NCI-H2171 treated with DMSO at 0.1 percent for 48 hours (cell line): Measurements from ENCODE around the gene RNF32.

Experiments used
- DNase-seq: peaks from one replicate; lab custom pipeline; 2025; lab: John Stamatoyannopoulos, UW

The RNF32 gene

DNA sequence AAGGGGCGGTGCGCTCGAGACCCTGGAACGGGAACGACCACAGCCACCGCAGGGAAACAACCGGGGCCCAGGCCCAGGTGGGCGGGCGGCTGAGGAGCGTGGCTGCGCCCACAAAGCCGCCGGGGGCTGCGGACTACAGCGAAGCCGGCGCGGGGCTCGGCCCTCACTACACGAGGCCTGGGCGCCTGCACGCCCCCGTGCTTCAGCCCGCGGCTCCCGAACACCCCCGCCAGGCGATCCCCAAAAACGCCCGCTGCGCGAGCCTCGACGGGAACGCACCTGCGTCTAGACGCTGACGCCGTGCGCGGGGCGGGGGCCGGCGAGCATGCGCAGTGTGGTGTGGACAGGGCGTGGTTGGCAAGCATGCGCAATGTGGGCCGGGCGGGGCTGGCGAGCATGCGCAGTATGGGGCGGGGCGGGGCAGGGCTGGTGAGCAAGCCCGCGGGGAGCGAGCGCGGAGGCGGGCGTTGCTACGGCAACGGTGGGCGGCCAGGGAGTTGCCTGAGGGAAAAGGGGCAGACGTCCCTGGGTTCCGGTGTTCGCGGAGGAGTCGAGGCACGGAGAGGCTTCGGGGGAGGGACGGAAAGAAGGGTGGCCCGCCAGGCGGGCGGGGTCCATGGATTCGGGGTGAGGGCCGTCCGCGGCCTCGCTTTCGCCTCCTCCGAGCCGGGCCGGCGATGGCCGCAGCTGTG lies at the start of gene RNF32:
Gene RNF32, plus strand, starts transcription at position 518 of the 692 bp plus-strand sequence. CDS start 3,104 bp downstream, outside the sequence.
- DNase-seq = peak; percentile 91

DNA sequence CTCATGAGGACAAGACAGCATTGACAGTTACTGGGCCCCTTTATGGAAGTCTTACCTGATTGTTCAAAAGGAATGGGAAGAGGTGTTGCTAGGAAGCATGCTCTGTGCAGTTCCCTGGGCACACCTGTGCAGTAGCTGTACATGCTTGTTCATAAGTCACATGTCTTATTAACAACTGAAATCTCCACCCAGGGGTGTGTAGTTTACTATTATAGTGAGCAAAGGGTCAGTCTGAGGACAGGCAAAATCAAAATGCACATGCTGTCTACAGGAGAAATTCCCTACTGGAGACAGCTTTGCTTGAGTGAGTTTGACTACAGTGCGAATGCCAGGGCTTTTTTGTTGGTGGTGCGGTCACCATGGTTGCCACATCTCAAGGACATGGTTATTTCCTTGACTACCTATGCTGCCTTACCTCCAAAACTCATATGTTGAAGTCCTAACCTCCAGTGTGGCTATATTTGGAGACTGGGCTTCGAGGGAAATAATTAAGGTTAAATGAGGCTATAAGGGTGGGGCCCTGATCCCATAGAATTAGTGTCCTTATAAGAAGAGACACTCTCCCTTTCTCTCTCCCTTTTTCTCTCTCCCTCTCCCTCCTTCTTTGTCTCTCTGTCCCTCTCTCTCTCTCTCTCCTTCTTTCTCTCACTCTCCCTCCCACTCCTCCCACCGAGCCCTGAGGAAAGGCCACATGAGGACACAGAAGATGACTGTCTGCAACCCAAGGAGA lies 48.3 kb upstream of the RNF32 start:
- no peak for DNase-seq

- DNase-seq = no peak
Measured at GRCh38 chr7:156594283-156595080, 46.1 kb upstream of the RNF32 start.

GRCh38 chr7:156600496-156600895 lies 40.1 kb upstream of the RNF32 start:
- DNase-seq = no peak

- DNase-seq = no peak
Measured at GRCh38 chr7:156602283-156602682, 38.3 kb upstream of the RNF32 start.

GRCh38 chr7:156603011-156603410 lies 37.6 kb upstream of the RNF32 start:
- no peak for DNase-seq

GRCh38 chr7:156603629-156604028 lies 36.9 kb upstream of the RNF32 start:
- no peak for DNase-seq

GRCh38 chr7:156604311-156604710 lies 36.3 kb upstream of the RNF32 start:
- DNase-seq = no peak

DNA sequence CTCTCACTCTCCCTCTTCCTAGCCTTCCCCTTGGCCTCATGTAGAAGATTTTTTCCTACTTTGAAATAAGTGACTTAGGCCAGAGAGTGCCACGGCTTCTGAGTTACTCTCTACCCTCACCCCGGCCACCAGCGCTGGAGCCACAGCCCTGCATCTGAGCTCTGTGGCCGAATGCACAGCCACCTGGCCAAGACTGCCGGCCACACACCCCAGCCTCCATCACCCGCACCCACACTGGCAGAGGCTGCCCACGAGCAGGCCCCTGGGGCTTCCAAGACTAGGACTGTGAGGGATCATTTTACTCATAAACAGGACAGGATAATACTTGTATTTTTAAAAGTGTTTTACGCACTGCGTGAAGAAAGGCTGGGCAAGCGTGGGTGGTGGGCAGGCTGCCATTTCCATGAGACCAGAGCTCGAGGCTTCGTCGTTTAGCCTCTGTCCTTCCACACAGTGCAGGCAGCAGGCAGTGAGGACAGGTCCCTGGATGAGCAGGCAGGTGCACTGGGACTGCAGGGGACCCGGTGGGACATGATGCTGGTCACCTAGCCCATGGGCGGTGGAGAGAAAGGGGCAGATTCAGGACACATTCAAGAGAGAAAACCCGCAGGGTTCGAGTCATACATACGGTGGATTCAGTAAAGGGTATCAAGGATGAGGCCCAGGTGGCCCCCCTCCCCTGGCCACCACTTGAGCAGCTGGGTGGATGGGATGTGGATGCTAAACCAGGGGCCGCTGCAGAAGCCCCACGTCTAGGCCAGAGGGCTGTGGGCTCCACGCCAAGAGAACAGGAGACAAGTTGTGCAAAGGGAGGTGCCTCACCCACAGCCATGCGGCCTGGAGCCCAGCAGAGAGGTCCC lies 35.5 kb upstream of the RNF32 start:
- no peak for DNase-seq

GRCh38 chr7:156606135-156606534 lies 34.4 kb upstream of the RNF32 start:
- DNase-seq = no peak

DNA sequence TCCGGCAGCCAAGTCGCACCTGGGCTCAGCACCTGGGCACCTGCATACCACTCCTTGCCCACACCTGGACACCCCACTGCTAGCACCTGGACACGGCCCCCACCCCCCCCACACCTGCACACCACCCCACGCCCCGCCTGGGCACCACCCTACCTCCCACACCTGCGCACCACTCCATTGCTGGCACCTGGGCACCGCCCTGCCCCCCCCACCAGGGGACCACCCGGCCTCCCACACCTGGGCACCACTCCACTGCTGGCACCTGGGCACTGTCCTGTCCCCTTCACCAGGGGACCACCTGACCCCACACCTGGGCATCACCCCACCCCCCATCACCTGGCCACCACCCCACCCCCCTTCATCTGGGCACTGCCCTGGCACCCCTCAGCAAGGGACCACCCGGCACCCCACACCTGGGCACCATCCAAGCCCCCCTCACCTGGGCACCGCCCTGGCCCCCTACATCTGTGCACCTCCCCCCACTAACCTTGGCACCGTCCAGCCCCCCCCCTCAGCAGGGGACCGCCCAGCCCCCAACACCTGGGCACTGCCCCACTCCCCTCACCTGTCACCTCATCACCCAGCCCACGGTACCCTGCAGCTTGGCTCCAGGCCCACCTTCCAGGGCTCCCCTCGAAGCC lies 33.8 kb upstream of the RNF32 start:
- no peak for DNase-seq

- DNase-seq = no peak
Measured at GRCh38 chr7:156607332-156608172, 33.0 kb upstream of the RNF32 start.

DNA sequence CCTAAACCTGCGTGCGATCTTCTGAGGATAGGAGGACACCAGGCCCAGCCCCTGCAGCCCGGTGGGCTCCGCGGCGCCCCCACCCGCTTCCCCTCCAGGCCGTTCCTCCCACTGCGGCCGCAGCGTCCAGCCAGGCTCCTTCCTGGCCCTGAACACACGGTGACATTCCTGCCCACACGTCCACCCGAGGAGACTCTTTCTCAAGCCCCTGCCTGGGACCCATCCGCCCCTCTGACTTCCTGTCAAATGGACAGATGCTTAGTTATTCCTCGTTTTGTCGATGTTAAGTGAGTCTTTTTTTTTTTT lies 32.4 kb upstream of the RNF32 start:
- no peak for DNase-seq

DNA sequence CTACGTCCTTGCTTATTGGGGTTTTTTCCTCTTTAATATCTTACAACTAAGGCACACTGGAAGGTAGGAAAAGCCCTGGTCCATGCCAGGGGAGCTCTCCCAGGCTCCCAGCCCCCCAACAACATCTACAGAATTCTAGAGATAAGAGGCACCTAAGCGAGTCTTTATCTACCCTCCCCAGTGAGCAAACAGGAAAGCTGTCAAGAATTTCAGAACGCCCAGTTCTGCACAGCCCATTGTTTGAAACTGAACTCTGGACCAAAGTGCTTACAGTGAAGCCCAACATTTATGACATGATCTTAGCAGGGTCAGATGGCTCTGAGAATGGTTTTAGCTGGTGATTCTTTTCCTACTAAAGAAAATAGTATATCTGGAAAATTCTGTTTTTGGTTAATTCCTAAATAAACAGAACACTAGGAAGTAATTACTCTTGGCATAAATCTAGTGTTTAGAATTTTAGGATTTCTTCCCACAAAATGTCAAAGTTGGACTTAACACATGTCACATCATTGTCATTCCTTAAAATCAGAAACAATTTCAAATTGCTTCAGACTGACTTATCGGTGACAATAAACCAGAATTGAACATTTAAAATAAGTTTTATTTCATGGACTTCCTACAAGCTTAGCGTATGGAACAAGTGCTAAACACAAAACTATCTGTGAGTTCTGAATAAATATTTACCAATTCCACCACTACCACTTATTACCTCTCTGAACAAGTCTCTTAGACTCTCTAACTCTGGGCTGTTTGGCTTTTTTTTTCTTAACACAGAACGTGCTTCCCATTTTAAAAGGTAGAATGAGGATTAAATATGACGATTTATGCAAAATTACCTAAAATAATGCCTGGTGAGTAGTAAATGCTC lies 31.3 kb upstream of the RNF32 start:
- no peak for DNase-seq

GRCh38 chr7:156610130-156610529 lies 30.4 kb upstream of the RNF32 start:
- no peak for DNase-seq

- DNase-seq = no peak
Measured at GRCh38 chr7:156610601-156611000, 30.0 kb upstream of the RNF32 start.

GRCh38 chr7:156611014-156612010 lies 29.3 kb upstream of the RNF32 start:
- no peak for DNase-seq

- no peak for DNase-seq
Measured at GRCh38 chr7:156612930-156613329, 27.6 kb upstream of the RNF32 start.
